Prostate gland (tissue), 2 donors: ENCODE data around the gene ST6GALNAC5. TPM values are rescaled to one million over a fixed set of nuclear protein-coding genes. Genes with fewer than 3 reads are reported as not detected.

Source experiments
- DNase-seq: peaks from one replicate; pipeline ENCODE4 v3.0.0-alpha.2; 2019; ENCODE audit warnings: low spot score
- H3K27ac ChIP-seq, 2 donors: fragments of 200-600 bp; sonication (generic); 2 replicates each; pipeline ENCODE4 v1.5.1; 2017 to 2019
- H3K27me3 ChIP-seq: fragments of 200-600 bp; sonication (generic); replicated peaks from 2 replicates; pipeline ENCODE4 v1.5.1; 2019; ENCODE audit not compliant: insufficient read depth
- H3K36me3 ChIP-seq, 2 donors: fragments of 200-600 bp; sonication (generic); 1 replicate in 1 of 2; 2 replicates in 1 of 2; pipeline versions ENCODE4 v1.5.1 to v1.8.1; 2017 to 2019
- H3K4me1 ChIP-seq: fragments of 200-600 bp; sonication (generic); replicated peaks from 2 replicates; pipeline ENCODE4 v1.5.1; 2019
- H3K4me3 ChIP-seq, 2 donors: fragments of 200-600 bp; sonication (generic); 2 replicates each; pipeline ENCODE4 v1.5.1; 2017 to 2019
- H3K9me3 ChIP-seq: fragments of 200-600 bp; sonication (generic); 2 replicates; pipeline ENCODE4 v1.5.1; 2017
- POLR2A ChIP-seq: fragments of 450-650 bp; IDR thresholded peaks from one replicate; pipeline ENCODE4 v1.6.1; 2016; ENCODE audit warnings: antibody characterized with exemption, mild to moderate bottlenecking
- POLR2AphosphoS5 ChIP-seq: sonication (generic); formaldehyde crosslinking; IDR thresholded peaks from one replicate; pipeline ENCODE4 v1.6.1; 2017; ENCODE audit warnings: antibody characterized with exemption
- WGBS: methylation state at CpG from one replicate; pipeline ENCODE4 v1.1.5; 2018; 5-methylcytosine and 5-hydroxymethylcytosine counted together
- intact Hi-C: fragments of 100-400 bp; cut with DNase I; formaldehyde crosslinking; loops from one replicate; pipeline ENCODE4 v1.14.2; 2022
- microRNA-seq: library from miRNA; unstranded; fragments of <30 nt; microRNA quantifications from one replicate; pipeline ENCODE4, GENCODE V29; 2016
- small RNA-seq, 2 donors: library from RNA; depleted of rRNA; stranded (forward); fragments of <200 nt; gene quantifications; one replicate each; pipeline ENCODE3, GENCODE V24; 2016
- total RNA-seq, 2 donors: library from RNA; depleted of rRNA; stranded (reverse); fragments of >200 nt; gene quantifications; one replicate each; pipeline ENCODE4 v1.1.0, GENCODE V29; 2016
- TF ChIP-seq, protein P1 (sequence below), 4 experiments: fragments of 200-600 bp in 2 of 4; fragments of 450-650 bp in 2 of 4; sonication (generic) in 2 of 4; IDR thresholded peaks; 1 replicate in 3 of 4; 2 replicates in 1 of 4; pipeline ENCODE4 v1.5.1; 2016 to 2019; ENCODE audit warnings: antibody characterized with exemption in 4 of 4, mild to moderate bottlenecking in 2 of 4, moderate library complexity in 2 of 4

Gene ST6GALNAC5
- total RNA-seq, 2 donors from 2014 or later = 4.8 to 18.5 TPM

DNA sequence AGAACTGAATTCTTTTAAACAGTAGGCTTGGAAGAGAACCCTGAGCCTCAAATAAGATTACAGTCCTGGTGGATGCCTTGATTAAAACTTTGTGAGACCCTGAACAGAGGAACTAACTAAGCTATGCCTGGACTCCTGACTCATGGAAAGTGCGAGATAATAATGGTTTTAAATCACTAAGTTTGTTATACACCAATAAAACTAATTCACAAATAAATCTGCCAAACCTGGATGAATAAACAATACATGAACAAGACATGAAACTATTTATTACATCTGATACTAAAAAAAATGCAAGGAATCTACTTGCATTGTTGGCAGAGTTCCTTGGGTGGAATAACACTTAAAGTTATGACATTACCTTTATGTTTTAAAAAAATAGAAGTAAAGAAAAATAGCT lies 233.6 kb downstream of the ST6GALNAC5 start:
- no peak overlapping the region for H3K4me3 ChIP-seq
- TF ChIP-seq POLR2A (no peak), POLR2AphosphoS5 (no peak)
- TF ChIP-seq, protein P1, sequence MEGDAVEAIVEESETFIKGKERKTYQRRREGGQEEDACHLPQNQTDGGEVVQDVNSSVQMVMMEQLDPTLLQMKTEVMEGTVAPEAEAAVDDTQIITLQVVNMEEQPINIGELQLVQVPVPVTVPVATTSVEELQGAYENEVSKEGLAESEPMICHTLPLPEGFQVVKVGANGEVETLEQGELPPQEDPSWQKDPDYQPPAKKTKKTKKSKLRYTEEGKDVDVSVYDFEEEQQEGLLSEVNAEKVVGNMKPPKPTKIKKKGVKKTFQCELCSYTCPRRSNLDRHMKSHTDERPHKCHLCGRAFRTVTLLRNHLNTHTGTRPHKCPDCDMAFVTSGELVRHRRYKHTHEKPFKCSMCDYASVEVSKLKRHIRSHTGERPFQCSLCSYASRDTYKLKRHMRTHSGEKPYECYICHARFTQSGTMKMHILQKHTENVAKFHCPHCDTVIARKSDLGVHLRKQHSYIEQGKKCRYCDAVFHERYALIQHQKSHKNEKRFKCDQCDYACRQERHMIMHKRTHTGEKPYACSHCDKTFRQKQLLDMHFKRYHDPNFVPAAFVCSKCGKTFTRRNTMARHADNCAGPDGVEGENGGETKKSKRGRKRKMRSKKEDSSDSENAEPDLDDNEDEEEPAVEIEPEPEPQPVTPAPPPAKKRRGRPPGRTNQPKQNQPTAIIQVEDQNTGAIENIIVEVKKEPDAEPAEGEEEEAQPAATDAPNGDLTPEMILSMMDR (IDR thresholded peaks at IDR 0.05) = no peak
- H3K27me3 ChIP-seq = no peaks in the 10 kb centered on the region
- intact Hi-C loops = no loop called here
- no peak for DNase-seq
- H3K36me3 ChIP-seq = no peaks in the 10 kb centered on the region
- no peaks in the 10 kb centered on the region for H3K4me1 ChIP-seq
- H3K9me3 ChIP-seq = no peaks in the 10 kb centered on the region
- WGBS = 30% methylated on average over 1 of the region's 1 CpG
- H3K27ac ChIP-seq = no peak overlapping the region

DNA sequence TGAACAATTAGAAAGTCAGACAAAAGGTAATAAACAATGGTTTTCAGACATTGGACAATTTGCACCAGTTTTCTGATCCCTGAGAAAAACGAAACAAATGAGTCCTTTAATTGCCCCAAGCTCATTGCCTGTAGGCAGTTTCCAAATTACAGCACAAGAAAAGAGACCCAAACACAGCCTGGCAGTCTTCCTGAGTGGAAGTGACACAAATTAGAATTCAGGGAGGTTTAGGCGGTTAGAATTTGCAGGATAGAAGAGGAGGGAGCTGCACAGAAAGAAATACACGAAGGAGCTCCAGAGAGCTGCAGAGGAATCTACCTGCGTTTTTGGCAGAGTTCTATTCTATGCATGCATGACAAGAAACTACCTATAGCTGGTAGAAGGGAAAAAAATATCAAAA lies 236.2 kb downstream of the ST6GALNAC5 start:
- TF ChIP-seq POLR2AphosphoS5 (no peak), POLR2A (no peak)
- TF ChIP-seq, protein P1 (IDR thresholded peaks at IDR 0.05) = no peak
- H3K4me1 ChIP-seq = no peaks in the 10 kb centered on the region
- intact Hi-C loops = no loop called here
- no peaks in the 10 kb centered on the region for H3K27me3 ChIP-seq
- no peak overlapping the region for H3K4me3 ChIP-seq
- 68% methylated on average over 4 of the region's 4 CpGs for WGBS
- DNase-seq = no peak
- H3K9me3 ChIP-seq = no peaks in the 10 kb centered on the region
- no peaks in the 10 kb centered on the region for H3K36me3 ChIP-seq
- H3K27ac ChIP-seq = no peak overlapping the region

DNA sequence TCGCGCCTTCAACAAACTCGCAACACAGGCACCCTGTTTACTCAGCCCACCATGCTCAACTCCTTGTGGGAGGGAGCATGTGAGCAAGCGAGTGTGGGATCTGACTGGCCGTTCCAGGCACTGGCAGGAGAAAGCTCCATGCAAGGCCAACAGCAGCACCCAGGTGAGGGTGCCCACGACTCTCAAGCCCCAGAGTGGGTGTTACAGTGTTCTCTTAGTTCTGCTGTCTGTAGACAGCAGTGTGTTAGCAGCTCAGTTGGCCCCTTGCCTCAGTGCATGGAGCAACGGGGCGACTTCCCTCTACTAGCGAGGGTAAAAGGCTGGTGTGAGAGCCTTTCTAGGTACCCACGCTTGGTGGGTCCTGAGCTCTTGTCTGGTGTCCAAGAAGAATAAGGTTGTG lies 237.4 kb downstream of the ST6GALNAC5 start:
- WGBS = 96% methylated on average over 10 of the region's 10 CpGs

More for the DNA sequence above, 237.4 kb downstream of the ST6GALNAC5 start:
- no peak for DNase-seq
- no peaks in the 10 kb centered on the region for H3K27me3 ChIP-seq
- no peak overlapping the region for H3K4me3 ChIP-seq
- TF ChIP-seq, protein P1 (IDR thresholded peaks at IDR 0.05) = no peak
- TF ChIP-seq POLR2AphosphoS5 (no peak), POLR2A (no peak)
- H3K9me3 ChIP-seq = no peaks in the 10 kb centered on the region
- H3K36me3 ChIP-seq = no peaks in the 10 kb centered on the region
- H3K4me1 ChIP-seq = no peaks in the 10 kb centered on the region
- H3K27ac ChIP-seq = no peak overlapping the region
- intact Hi-C loops = no loop called here

Small RNAs within 50 kb of the gene (microRNA-seq; reads per million reads assigned to microRNA genes)
- gene MIR7156 = not detected

Small RNAs within 50 kb of the gene (small RNA-seq; reads per million reads assigned to genes)
- 0 reads per million in 2 donors for gene MIR7156
